GM23248 (cell line): ENCODE measurements around the gene KRTAP10-11. TPM values are rescaled to one million over a fixed set of nuclear protein-coding genes. Genes with fewer than 3 reads are reported as not detected.

Experiments
- DNase-seq: peaks from one replicate; pipeline ENCODE4 v3.0.0-alpha.2; 2015
- H2AFZ ChIP-seq: fragments of 200-600 bp; sonication (generic); 2 replicates; pipeline ENCODE4 v1.6.1; 2016; ENCODE audit warnings: antibody characterized with exemption
- H3F3A ChIP-seq: fragments of 200-600 bp; sonication (generic); 2 replicates; pipeline ENCODE4 v1.6.1; 2016; ENCODE audit warnings: mild to moderate bottlenecking, antibody characterized with exemption, mixed run types; ENCODE audit not compliant: insufficient read depth
- H3K27ac ChIP-seq: fragments of 200-600 bp; sonication (generic); 2 replicates; pipeline ENCODE4 v1.5.1; 2016; ENCODE audit warnings: mild to moderate bottlenecking
- H3K27me3 ChIP-seq: fragments of 200-600 bp; sonication (generic); replicated peaks from 2 replicates; pipeline ENCODE4 v1.6.1; 2016; ENCODE audit warnings: mild to moderate bottlenecking; ENCODE audit not compliant: insufficient read depth
- H3K36me3 ChIP-seq: fragments of 200-600 bp; sonication (generic); 2 replicates; pipeline ENCODE4 v1.6.1; 2016; ENCODE audit warnings: low read depth, mild to moderate bottlenecking
- H3K4me1 ChIP-seq: fragments of 200-600 bp; sonication (generic); 2 replicates; pipeline ENCODE4 v1.6.1; 2016; ENCODE audit warnings: mild to moderate bottlenecking; ENCODE audit not compliant: insufficient read depth
- H3K4me2 ChIP-seq: fragments of 200-600 bp; sonication (generic); one replicate; pipeline ENCODE4 v1.6.1; 2016; ENCODE audit warnings: mild to moderate bottlenecking; ENCODE audit not compliant: unreplicated experiment
- H3K4me3 ChIP-seq: fragments of 200-600 bp; sonication (generic); 2 replicates; pipeline ENCODE4 v1.5.1; 2016; ENCODE audit warnings: mild to moderate bottlenecking
- H3K79me2 ChIP-seq: fragments of 200-600 bp; sonication (generic); 2 replicates; pipeline ENCODE4 v1.6.1; 2016; ENCODE audit warnings: mild to moderate bottlenecking; ENCODE audit not compliant: insufficient read depth
- H3K9ac ChIP-seq: fragments of 200-600 bp; sonication (generic); 2 replicates; pipeline ENCODE4 v1.6.1; 2016; ENCODE audit warnings: mild to moderate bottlenecking
- H3K9me2 ChIP-seq: fragments of 200-600 bp; sonication (generic); 2 replicates; pipeline ENCODE4 v1.6.1; 2016; ENCODE audit warnings: mixed run types, mild to moderate bottlenecking, moderate library complexity; ENCODE audit not compliant: insufficient read depth
- H3K9me3 ChIP-seq: fragments of 200-600 bp; sonication (generic); one replicate; pipeline ENCODE4 v1.6.1; 2017; ENCODE audit warnings: low read depth
- H4K20me1 ChIP-seq: fragments of 200-600 bp; sonication (generic); 2 replicates; pipeline ENCODE4 v1.6.0; 2016; ENCODE audit not compliant: insufficient read depth
- EZH2 ChIP-seq: fragments of 200-600 bp; sonication (generic); IDR thresholded peaks from 2 replicates; pipeline ENCODE4 v1.6.1; 2018; ENCODE audit warnings: antibody characterized with exemption, mild to moderate bottlenecking; ENCODE audit not compliant: insufficient read depth, poor library complexity, severe bottlenecking
- EZH2phosphoT487 ChIP-seq: fragments of 200-600 bp; sonication (generic); IDR thresholded peaks from 2 replicates; pipeline ENCODE4 v1.6.1; 2018; ENCODE audit warnings: antibody characterized with exemption, moderate library complexity, mild to moderate bottlenecking, low read depth; ENCODE audit not compliant: insufficient read depth
- WGBS, 2 experiments: methylation state at CpG; one replicate each; pipeline ENCODE4 v1.1.6; 2015 to 2017; ENCODE audit warnings: low lambda C conversion rate in 2 of 2, low coverage in 1 of 2; ENCODE audit errors: missing lambda C conversion rate in 2 of 2; 5-methylcytosine and 5-hydroxymethylcytosine counted together
- in situ Hi-C: fragments of 300-500 bp; cut with MboI; formaldehyde crosslinking; loops from 2 replicates; pipeline ENCODE4 v1.15.0; 2020
- polyA plus RNA-seq: library from polyadenylated mRNA; unstranded; fragments of >200 nt; fragmentation: Nextera tagmentation; extraction: Ambion mirVana; gene quantifications from 2 replicates; pipeline ENCODE4 v1.2.1, GENCODE V29; 2016
- small RNA-seq: library from RNA; depleted of rRNA; stranded (forward); fragments of <200 nt; gene quantifications from one replicate; pipeline ENCODE3, GENCODE V24; 2014; ENCODE audit warnings: low read depth, low replicate concordance
- total RNA-seq: library from RNA; depleted of rRNA; stranded (reverse); fragments of >200 nt; shearing (Covaris generic); gene quantifications from 2 replicates; pipeline ENCODE4 v1.2.3, GENCODE V29; 2014; rRNA removed

KRTAP10-11 gene
- total and polyA plus RNA-seq, 2 experiments from 2014 or later: not detected

GRCh38 chr21:44695641-44696040, 49.4 kb downstream of the KRTAP10-11 start:
- Histone ChIP-seq H3K79me2 (no peaks in the 10 kb centered on the region), H3K9me3 (no peaks in the 10 kb centered on the region), H3K4me2 (no peak overlapping the region), H3K27me3 (peaks cover 45% of the 10 kb centered on the region), H3K9ac (no peak overlapping the region), H3K4me1 (no peaks in the 10 kb centered on the region), H3F3A (no peaks in the 10 kb centered on the region), H3K9me2 (no peaks in the 10 kb centered on the region), H2AFZ (no peak overlapping the region), H3K4me3 (no peak overlapping the region), H3K36me3 (no peaks in the 10 kb centered on the region), H4K20me1 (no peaks in the 10 kb centered on the region), H3K27ac (no peak overlapping the region)
- in situ Hi-C loops: no loop called here
- no peak for DNase-seq
- 39 to 43% methylated on average over 8 of the region's 8 CpGs for WGBS, 2 experiments
- TF ChIP-seq EZH2: no peak
- no peak for TF ChIP-seq EZH2phosphoT487

- H3K4me2 ChIP-seq: no peak overlapping the region
- no peak overlapping the region for H2AFZ ChIP-seq
- TF ChIP-seq EZH2: no peak
- no peak for TF ChIP-seq EZH2phosphoT487
- no peaks in the 10 kb centered on the region for H3K36me3 ChIP-seq
- H3K4me1 ChIP-seq: no peaks in the 10 kb centered on the region
- no peaks in the 10 kb centered on the region for H4K20me1 ChIP-seq
- H3K27me3 ChIP-seq: peaks cover 54% of the 10 kb centered on the region
- H3F3A ChIP-seq: no peaks in the 10 kb centered on the region
- DNase-seq: no peak
- whole genome bisulfite sequencing, 2 experiments: 42 to 48% methylated on average over 7 to 10 of the region's 10 CpGs
- H3K9me3 ChIP-seq: no peaks in the 10 kb centered on the region
- H3K27ac ChIP-seq: no peak overlapping the region
- no peaks in the 10 kb centered on the region for H3K79me2 ChIP-seq
- in situ Hi-C loops: no loop called here
- H3K4me3 ChIP-seq: no peak overlapping the region
- H3K9me2 ChIP-seq: no peaks in the 10 kb centered on the region
- no peak overlapping the region for H3K9ac ChIP-seq
Observed at GRCh38 chr21:44696572-44696971, 50.4 kb downstream of the KRTAP10-11 start.

Small RNAs within 50 kb of the gene (small RNA-seq; reads per million reads assigned to genes)
- gene KRTAP12-6P: not detected

Other genes starting within 250 kb of the KRTAP10-11 start
- 0.32 and 0.38 TPM in 2 replicates for gene LRRC3, start 190.9 kb upstream of the KRTAP10-11 start, total RNA-seq
- 0.28 and 0.29 TPM in 2 replicates for gene LRRC3, start 190.9 kb upstream of the KRTAP10-11 start, polyA plus RNA-seq
- gene KRTAP10-1, start 106.2 kb upstream of the KRTAP10-11 start, total RNA-seq: not detected in 2 replicates
- not detected in 2 replicates for gene KRTAP10-1, start 106.2 kb upstream of the KRTAP10-11 start, polyA plus RNA-seq
- gene KRTAP10-2, start 94.9 kb upstream of the KRTAP10-11 start, total RNA-seq: not detected in 2 replicates
- not detected in 2 replicates for gene KRTAP10-2, start 94.9 kb upstream of the KRTAP10-11 start, polyA plus RNA-seq
- not detected in 2 replicates for gene KRTAP10-3, start 87.6 kb upstream of the KRTAP10-11 start, total RNA-seq
- not detected in 2 replicates for gene KRTAP10-3, start 87.6 kb upstream of the KRTAP10-11 start, polyA plus RNA-seq
- not detected in 2 replicates for gene KRTAP10-4, start 72.7 kb upstream of the KRTAP10-11 start, total RNA-seq
- not detected in 2 replicates for gene KRTAP10-4, start 72.7 kb upstream of the KRTAP10-11 start, polyA plus RNA-seq
- not detected in 2 replicates for gene KRTAP10-5, start 65.8 kb upstream of the KRTAP10-11 start, total RNA-seq
- not detected in 2 replicates for gene KRTAP10-5, start 65.8 kb upstream of the KRTAP10-11 start, polyA plus RNA-seq
- not detected in 2 replicates for gene KRTAP10-6, start 53.9 kb upstream of the KRTAP10-11 start, total RNA-seq
- gene KRTAP10-6, start 53.9 kb upstream of the KRTAP10-11 start, polyA plus RNA-seq: not detected in 2 replicates
- gene KRTAP10-7, start 45.8 kb upstream of the KRTAP10-11 start, total RNA-seq: not detected in 2 replicates
- gene KRTAP10-7, start 45.8 kb upstream of the KRTAP10-11 start, polyA plus RNA-seq: not detected in 2 replicates
- not detected in 2 replicates for gene KRTAP10-8, start 34.3 kb upstream of the KRTAP10-11 start, total RNA-seq
- not detected in 2 replicates for gene KRTAP10-8, start 34.3 kb upstream of the KRTAP10-11 start, polyA plus RNA-seq
- not detected in 2 replicates for gene KRTAP10-9, start 19.3 kb upstream of the KRTAP10-11 start, total RNA-seq
- not detected in 2 replicates for gene KRTAP10-9, start 19.3 kb upstream of the KRTAP10-11 start, polyA plus RNA-seq
- gene KRTAP10-10, start 9.1 kb upstream of the KRTAP10-11 start, total RNA-seq: not detected in 2 replicates
- not detected in 2 replicates for gene KRTAP10-10, start 9.1 kb upstream of the KRTAP10-11 start, polyA plus RNA-seq
- not detected in 2 replicates for gene KRTAP12-4, start 8.2 kb downstream of the KRTAP10-11 start, total RNA-seq
- gene KRTAP12-4, start 8.2 kb downstream of the KRTAP10-11 start, polyA plus RNA-seq: not detected in 2 replicates
- not detected in 2 replicates for gene KRTAP12-3, start 11.5 kb downstream of the KRTAP10-11 start, total RNA-seq
- not detected in 2 replicates for gene KRTAP12-3, start 11.5 kb downstream of the KRTAP10-11 start, polyA plus RNA-seq
- not detected in 2 replicates for gene KRTAP12-2, start 20.5 kb downstream of the KRTAP10-11 start, total RNA-seq
- not detected in 2 replicates for gene KRTAP12-2, start 20.5 kb downstream of the KRTAP10-11 start, polyA plus RNA-seq
- gene KRTAP12-1, start 35.7 kb downstream of the KRTAP10-11 start, total RNA-seq: not detected in 2 replicates
- gene KRTAP12-1, start 35.7 kb downstream of the KRTAP10-11 start, polyA plus RNA-seq: not detected in 2 replicates
- not detected in 2 replicates for gene KRTAP10-12, start 50.8 kb downstream of the KRTAP10-11 start, total RNA-seq
- not detected in 2 replicates for gene KRTAP10-12, start 50.8 kb downstream of the KRTAP10-11 start, polyA plus RNA-seq
- not detected in 2 replicates for gene TSPEAR, start 65.2 kb downstream of the KRTAP10-11 start, total RNA-seq
- gene TSPEAR, start 65.2 kb downstream of the KRTAP10-11 start, polyA plus RNA-seq: not detected in 2 replicates
- gene UBE2G2, start 155.4 kb downstream of the KRTAP10-11 start, total RNA-seq: 39.1 and 48.6 TPM in 2 replicates
- gene UBE2G2, start 155.4 kb downstream of the KRTAP10-11 start, polyA plus RNA-seq: 62.3 and 64.4 TPM in 2 replicates
- gene SUMO3, start 171.6 kb downstream of the KRTAP10-11 start, total RNA-seq: 97.3 and 110 TPM in 2 replicates
- gene SUMO3, start 171.6 kb downstream of the KRTAP10-11 start, polyA plus RNA-seq: 178 TPM in 2 replicates
- gene PTTG1IP, start 227.3 kb downstream of the KRTAP10-11 start, total RNA-seq: 680 and 814 TPM in 2 replicates
- 676 and 703 TPM in 2 replicates for gene PTTG1IP, start 227.3 kb downstream of the KRTAP10-11 start, polyA plus RNA-seq